Astrocyte (in vitro differentiated cells and primary cell): Measurements from ENCODE around the gene ZC3H12C.

Experiments used
- CTCF ChIP-seq: IDR thresholded peaks from 2 replicates; pipeline ENCODE4 v1.5.1; 2011; ENCODE audit warnings: low read depth, mild to moderate bottlenecking, inconsistent platforms, low read length, moderate library complexity; ENCODE audit not compliant: insufficient read depth
- EZH2 ChIP-seq: IDR thresholded peaks from 2 replicates; pipeline ENCODE4 v1.6.1; 2012; ENCODE audit warnings: mild to moderate bottlenecking, low read length, inconsistent platforms; ENCODE audit not compliant: insufficient read depth

- TF ChIP-seq CTCF, result no peak
- no peak for TF ChIP-seq EZH2
Measured at GRCh38 chr11:110059706-110060463, 33.3 kb upstream of the ZC3H12C start.
